Measurements from ENCODE around the gene CRAT.

Gene CRAT

DNA sequence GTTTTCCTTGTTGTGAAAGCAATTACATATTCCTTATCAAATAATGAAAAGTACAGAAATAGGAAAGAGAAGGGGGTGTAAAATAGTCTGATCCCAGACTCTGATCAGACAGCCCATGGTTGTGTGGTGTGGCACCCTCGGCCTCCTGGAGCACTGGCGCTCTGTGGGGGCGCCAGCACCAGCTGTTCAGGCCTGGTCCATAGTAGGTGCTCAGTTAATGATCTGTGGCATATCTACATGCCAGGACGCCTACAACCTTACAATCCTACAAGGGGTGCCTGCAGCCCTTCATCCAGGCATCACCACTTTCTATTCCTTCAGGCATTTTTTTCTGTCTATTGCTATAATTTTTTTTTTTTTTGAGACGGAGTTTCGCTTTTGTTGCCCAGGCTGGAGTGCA lies 57.6 kb downstream of the CRAT start:
- Histone ChIP-seq H3K27ac (replicated peaks) (no peak overlapping the region), H3K27me3 (ENCODE audit: insufficient read depth, poor library complexity, severe bottlenecking) (no peaks in the 10 kb centered on the region), H3K4me3 (replicated peaks; ENCODE audit: insufficient read depth, low read length) (no peak overlapping the region)
- DNase-seq (ENCODE audit: low read depth in 1 of 2, low spot score in 1 of 2): no peak
- no peak for TF ChIP-seq SPI1 (IDR thresholded peaks at IDR 0.05; ENCODE audit: borderline replicate concordance, low read depth)
- TF ChIP-seq POLR2AphosphoS5 (IDR thresholded peaks at IDR 0.05; ENCODE audit: low read depth): no peak
- TF ChIP-seq, protein P1, sequence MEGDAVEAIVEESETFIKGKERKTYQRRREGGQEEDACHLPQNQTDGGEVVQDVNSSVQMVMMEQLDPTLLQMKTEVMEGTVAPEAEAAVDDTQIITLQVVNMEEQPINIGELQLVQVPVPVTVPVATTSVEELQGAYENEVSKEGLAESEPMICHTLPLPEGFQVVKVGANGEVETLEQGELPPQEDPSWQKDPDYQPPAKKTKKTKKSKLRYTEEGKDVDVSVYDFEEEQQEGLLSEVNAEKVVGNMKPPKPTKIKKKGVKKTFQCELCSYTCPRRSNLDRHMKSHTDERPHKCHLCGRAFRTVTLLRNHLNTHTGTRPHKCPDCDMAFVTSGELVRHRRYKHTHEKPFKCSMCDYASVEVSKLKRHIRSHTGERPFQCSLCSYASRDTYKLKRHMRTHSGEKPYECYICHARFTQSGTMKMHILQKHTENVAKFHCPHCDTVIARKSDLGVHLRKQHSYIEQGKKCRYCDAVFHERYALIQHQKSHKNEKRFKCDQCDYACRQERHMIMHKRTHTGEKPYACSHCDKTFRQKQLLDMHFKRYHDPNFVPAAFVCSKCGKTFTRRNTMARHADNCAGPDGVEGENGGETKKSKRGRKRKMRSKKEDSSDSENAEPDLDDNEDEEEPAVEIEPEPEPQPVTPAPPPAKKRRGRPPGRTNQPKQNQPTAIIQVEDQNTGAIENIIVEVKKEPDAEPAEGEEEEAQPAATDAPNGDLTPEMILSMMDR (IDR thresholded peaks at IDR 0.05; ENCODE audit: insufficient read depth, low read length): no peak
- no peak for TF ChIP-seq GABPA (IDR thresholded peaks at IDR 0.05; ENCODE audit: low read depth)

DNA sequence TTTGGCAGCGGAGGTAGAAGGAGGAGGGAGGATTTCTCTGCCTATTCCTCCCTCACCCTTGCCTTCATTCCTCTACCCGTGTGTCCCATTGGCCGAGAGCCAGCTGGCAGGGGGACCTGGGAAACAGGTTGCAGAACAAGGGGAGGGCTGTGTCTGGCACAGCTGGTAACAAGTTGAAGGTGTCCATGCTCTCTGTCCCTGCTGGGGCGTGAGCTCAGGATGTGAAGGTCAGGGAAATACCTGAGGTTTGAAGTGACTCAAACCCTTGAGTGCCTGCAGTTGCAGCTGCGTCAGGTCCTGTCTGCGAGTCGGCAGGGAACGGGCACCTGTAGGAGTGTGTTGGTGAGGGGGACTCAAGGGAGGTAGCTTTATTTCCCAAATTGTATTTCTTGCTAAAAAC lies 58.0 kb downstream of the CRAT start:
- no peak overlapping the region for H3K4me3 ChIP-seq (replicated peaks; ENCODE audit: insufficient read depth, low read length)
- no peak overlapping the region for H3K27ac ChIP-seq (replicated peaks)
- TF ChIP-seq POLR2AphosphoS5 (IDR thresholded peaks at IDR 0.05; ENCODE audit: low read depth) (no peak), GABPA (IDR thresholded peaks at IDR 0.05; ENCODE audit: low read depth) (no peak), SPI1 (IDR thresholded peaks at IDR 0.05; ENCODE audit: borderline replicate concordance, low read depth) (no peak)
- TF ChIP-seq, protein P1 (IDR thresholded peaks at IDR 0.05; ENCODE audit: insufficient read depth, low read length): no peak
- TF ChIP-seq, protein P2, sequence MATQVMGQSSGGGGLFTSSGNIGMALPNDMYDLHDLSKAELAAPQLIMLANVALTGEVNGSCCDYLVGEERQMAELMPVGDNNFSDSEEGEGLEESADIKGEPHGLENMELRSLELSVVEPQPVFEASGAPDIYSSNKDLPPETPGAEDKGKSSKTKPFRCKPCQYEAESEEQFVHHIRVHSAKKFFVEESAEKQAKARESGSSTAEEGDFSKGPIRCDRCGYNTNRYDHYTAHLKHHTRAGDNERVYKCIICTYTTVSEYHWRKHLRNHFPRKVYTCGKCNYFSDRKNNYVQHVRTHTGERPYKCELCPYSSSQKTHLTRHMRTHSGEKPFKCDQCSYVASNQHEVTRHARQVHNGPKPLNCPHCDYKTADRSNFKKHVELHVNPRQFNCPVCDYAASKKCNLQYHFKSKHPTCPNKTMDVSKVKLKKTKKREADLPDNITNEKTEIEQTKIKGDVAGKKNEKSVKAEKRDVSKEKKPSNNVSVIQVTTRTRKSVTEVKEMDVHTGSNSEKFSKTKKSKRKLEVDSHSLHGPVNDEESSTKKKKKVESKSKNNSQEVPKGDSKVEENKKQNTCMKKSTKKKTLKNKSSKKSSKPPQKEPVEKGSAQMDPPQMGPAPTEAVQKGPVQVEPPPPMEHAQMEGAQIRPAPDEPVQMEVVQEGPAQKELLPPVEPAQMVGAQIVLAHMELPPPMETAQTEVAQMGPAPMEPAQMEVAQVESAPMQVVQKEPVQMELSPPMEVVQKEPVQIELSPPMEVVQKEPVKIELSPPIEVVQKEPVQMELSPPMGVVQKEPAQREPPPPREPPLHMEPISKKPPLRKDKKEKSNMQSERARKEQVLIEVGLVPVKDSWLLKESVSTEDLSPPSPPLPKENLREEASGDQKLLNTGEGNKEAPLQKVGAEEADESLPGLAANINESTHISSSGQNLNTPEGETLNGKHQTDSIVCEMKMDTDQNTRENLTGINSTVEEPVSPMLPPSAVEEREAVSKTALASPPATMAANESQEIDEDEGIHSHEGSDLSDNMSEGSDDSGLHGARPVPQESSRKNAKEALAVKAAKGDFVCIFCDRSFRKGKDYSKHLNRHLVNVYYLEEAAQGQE (IDR thresholded peaks at IDR 0.05; ENCODE audit: insufficient replicate concordance, low read depth): no peak
- DNase-seq (ENCODE audit: low read depth in 1 of 2, low spot score in 1 of 2): no peak
- no peaks in the 10 kb centered on the region for H3K27me3 ChIP-seq (ENCODE audit: insufficient read depth, poor library complexity, severe bottlenecking)
